Measurements from ENCODE around the gene GEMIN7. TPM values are rescaled to one million over a fixed set of nuclear protein-coding genes. Genes with fewer than 3 reads are reported as not detected.

Gene GEMIN7
- total RNA-seq, 3 donors from 2014 or later (not counting 1 experiment from before 2014, with no cell fraction given): 27.7 to 28.7 (median 27.9) TPM

GRCh38 chr19:45075301-45076028 is 3.6 kb upstream of the GEMIN7 start:
- ATAC-seq (peak; percentile 22 to 74 (median 24)), DNase-seq (peak; percentile 42 to 57)
- TF ChIP-seq, protein P1, sequence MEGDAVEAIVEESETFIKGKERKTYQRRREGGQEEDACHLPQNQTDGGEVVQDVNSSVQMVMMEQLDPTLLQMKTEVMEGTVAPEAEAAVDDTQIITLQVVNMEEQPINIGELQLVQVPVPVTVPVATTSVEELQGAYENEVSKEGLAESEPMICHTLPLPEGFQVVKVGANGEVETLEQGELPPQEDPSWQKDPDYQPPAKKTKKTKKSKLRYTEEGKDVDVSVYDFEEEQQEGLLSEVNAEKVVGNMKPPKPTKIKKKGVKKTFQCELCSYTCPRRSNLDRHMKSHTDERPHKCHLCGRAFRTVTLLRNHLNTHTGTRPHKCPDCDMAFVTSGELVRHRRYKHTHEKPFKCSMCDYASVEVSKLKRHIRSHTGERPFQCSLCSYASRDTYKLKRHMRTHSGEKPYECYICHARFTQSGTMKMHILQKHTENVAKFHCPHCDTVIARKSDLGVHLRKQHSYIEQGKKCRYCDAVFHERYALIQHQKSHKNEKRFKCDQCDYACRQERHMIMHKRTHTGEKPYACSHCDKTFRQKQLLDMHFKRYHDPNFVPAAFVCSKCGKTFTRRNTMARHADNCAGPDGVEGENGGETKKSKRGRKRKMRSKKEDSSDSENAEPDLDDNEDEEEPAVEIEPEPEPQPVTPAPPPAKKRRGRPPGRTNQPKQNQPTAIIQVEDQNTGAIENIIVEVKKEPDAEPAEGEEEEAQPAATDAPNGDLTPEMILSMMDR (IDR thresholded peaks at IDR 0.05): no peak
- H3K27me3 ChIP-seq (ENCODE audit: control insufficient read depth, insufficient read depth, low read length): no peaks in the 10 kb centered on the region
- under 1% methylated on average over 20 of the region's 26 CpGs for WGBS (ENCODE audit: insufficient coverage)
- peaks cover 20% of the 10 kb centered on the region for H3K36me3 ChIP-seq (ENCODE audit: control insufficient read depth, insufficient read depth, low read length)
- H3K4me1 Mint-ChIP-seq: peaks cover 28 to 43% of the 10 kb centered on the region in 2 donors
- H3K4me1 ChIP-seq (ENCODE audit: control insufficient read depth, insufficient read depth, low read length): peaks cover 48% of the 10 kb centered on the region
- H3K27ac Mint-ChIP-seq: peak overlapping the region; percentile 82 to 89
- intact Hi-C loops (cut with micrococcal nuclease): loop anchor here (1.0 kb wide), 1 partner anchor 17 kb away; no protein-coding TSS in a partner anchor
- peak overlapping the region; percentile 67 for H3K27ac ChIP-seq (ENCODE audit: low read length)
- no peaks in the 10 kb centered on the region for H3K9me3 Mint-ChIP-seq
- no peaks in the 10 kb centered on the region for H3K9me3 ChIP-seq (ENCODE audit: control insufficient read depth, insufficient read depth, low read length)
- peak overlapping the region; percentile 89 for H3K4me3 Mint-ChIP-seq
- peak overlapping the region; percentile 48 for H3K4me3 ChIP-seq (ENCODE audit: low read length)
- H3K36me3 Mint-ChIP-seq: no peaks in the 10 kb centered on the region
- no peaks in the 10 kb centered on the region for H3K27me3 Mint-ChIP-seq (ENCODE audit: low read depth in 2 of 2)

DNA sequence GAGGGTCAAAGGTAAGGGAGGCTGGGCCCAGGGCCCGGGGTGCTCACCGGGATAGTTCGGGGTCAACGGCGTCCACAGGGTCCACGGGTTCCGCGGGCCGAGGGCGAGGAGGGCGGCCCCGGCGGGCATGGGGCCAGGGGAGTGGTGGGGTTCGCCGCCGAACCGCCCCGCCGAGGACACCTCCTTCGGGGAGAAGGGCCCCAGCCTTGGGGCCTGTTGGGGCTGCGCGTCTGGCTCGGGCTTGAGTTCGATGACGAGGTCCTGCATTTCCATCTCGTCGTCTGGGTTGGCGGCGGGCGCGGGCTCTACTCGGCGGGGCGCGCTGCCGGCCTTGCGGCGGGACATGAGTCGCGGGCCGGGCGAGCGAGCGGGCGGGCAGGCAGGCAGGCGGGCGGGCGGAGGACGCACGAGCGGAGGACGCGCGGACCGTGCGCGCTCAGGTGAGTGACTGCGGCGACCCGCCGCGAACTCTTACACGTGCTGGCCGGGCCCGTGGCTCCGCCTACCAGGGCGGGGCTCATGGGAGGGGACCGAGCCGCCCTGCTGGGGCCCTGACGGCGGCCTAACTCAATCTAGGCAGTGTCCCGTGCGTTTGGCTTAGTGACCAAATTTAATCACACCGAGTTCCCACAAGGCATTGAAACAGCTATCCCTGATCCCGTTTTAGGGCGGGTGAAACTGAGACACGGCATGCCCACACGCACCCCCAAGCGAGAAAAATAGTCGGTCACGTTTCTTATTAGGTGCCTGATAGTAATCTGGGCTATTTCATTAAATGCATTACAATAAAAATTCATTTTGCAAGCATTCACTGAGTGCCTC is 2.8 kb upstream of the GEMIN7 start, which contains the start of gene ZNF296:
TSS of gene ZNF296 (minus strand) at position 450 of the 822 bp plus-strand sequence. CDS start at position 345, 105 bp downstream.
- peak within 1 kb of the TSS; percentile 82 to 89 for H3K27ac Mint-ChIP-seq
- intact Hi-C loops (cut with micrococcal nuclease): loop anchor here (1.0 kb wide), 1 partner anchor 16 kb away; no protein-coding TSS in a partner anchor
- no peaks in the 10 kb centered on the region for H3K9me3 Mint-ChIP-seq
- no peaks in the 10 kb centered on the region for H3K27me3 Mint-ChIP-seq (ENCODE audit: low read depth in 2 of 2)
- WGBS (ENCODE audit: insufficient coverage): under 1% methylated on average over 80 of the region's 81 CpGs
- no peaks in the 10 kb centered on the region for H3K36me3 Mint-ChIP-seq
- H3K4me1 Mint-ChIP-seq: peaks cover 32 to 51% of the 10 kb centered on the region in 2 donors
- TF ChIP-seq, protein P1 (IDR thresholded peaks at IDR 0.05): no peak
- H3K27ac ChIP-seq (ENCODE audit: low read length): peak within 1 kb of the TSS; percentile 67
- DNase-seq (peak; percentile 73 to 88), ATAC-seq (peak; percentile 64 to 79 (median 70))
- no peaks in the 10 kb centered on the region for H3K9me3 ChIP-seq (ENCODE audit: control insufficient read depth, insufficient read depth, low read length)
- H3K4me3 Mint-ChIP-seq: peak within 1 kb of the TSS; percentile 89
- peaks cover 55% of the 10 kb centered on the region for H3K4me1 ChIP-seq (ENCODE audit: control insufficient read depth, insufficient read depth, low read length)
- peak within 1 kb of the TSS; percentile 48 for H3K4me3 ChIP-seq (ENCODE audit: low read length)
- no peaks in the 10 kb centered on the region for H3K27me3 ChIP-seq (ENCODE audit: control insufficient read depth, insufficient read depth, low read length)
- peaks cover 14% of the 10 kb centered on the region for H3K36me3 ChIP-seq (ENCODE audit: control insufficient read depth, insufficient read depth, low read length)

GRCh38 chr19:45076851-45077730 is 2.0 kb upstream of the GEMIN7 start:
- peak in 1 of 2 donors; percentile 34 for DNase-seq
- Mint-ChIP-seq H3K9me3 (no peaks in the 10 kb centered on the region), H3K4me1 (peaks cover 40 to 59% of the 10 kb centered on the region in 2 donors), H3K4me3 (peak overlapping the region; percentile 89), H3K36me3 (peaks cover 6% of the 10 kb centered on the region), H3K27ac (peak overlapping the region; percentile 82 to 89), H3K27me3 (ENCODE audit: low read depth in 2 of 2) (no peaks in the 10 kb centered on the region)
- TF ChIP-seq, protein P1 (IDR thresholded peaks at IDR 0.05): no peak
- Histone ChIP-seq H3K36me3 (ENCODE audit: control insufficient read depth, insufficient read depth, low read length) (peaks cover 12% of the 10 kb centered on the region), H3K4me3 (ENCODE audit: low read length) (peak overlapping the region; percentile 23), H3K27ac (ENCODE audit: low read length) (peak overlapping the region; percentile 47), H3K9me3 (ENCODE audit: control insufficient read depth, insufficient read depth, low read length) (no peaks in the 10 kb centered on the region), H3K4me1 (ENCODE audit: control insufficient read depth, insufficient read depth, low read length) (peaks cover 55% of the 10 kb centered on the region), H3K27me3 (ENCODE audit: control insufficient read depth, insufficient read depth, low read length) (no peaks in the 10 kb centered on the region)
- 70% methylated on average over 15 of the region's 15 CpGs for WGBS (ENCODE audit: insufficient coverage)
- no peak for ATAC-seq
- intact Hi-C loops (cut with micrococcal nuclease): loop anchor here (1.0 kb wide), 1 partner anchor 15 kb away; no protein-coding TSS in a partner anchor

Measured in natural killer cell (primary cell).